Activated CD4-positive, alpha-beta T cell treated with anti-CD3 and anti-CD28 coated beads, Interleukin-2, Interleukin-4, amounts not matched to agents 100 ng/mL and 50 ng/mL, durations not matched to agents 16 hours and 8 hours (primary cell): ENCODE results near the gene KATNBL1.
"Not testable (repeated sequence)": the region's sequence is repeated elsewhere in the genome, so short reads cannot be mapped to it uniquely, and the experiment has no call there.

ENCODE experiments used
- DNase-seq: peaks from one replicate; pipeline ENCODE4 v3.0.0-alpha.2; 2020; ENCODE audit warnings: low spot score

KATNBL1 gene

DNA sequence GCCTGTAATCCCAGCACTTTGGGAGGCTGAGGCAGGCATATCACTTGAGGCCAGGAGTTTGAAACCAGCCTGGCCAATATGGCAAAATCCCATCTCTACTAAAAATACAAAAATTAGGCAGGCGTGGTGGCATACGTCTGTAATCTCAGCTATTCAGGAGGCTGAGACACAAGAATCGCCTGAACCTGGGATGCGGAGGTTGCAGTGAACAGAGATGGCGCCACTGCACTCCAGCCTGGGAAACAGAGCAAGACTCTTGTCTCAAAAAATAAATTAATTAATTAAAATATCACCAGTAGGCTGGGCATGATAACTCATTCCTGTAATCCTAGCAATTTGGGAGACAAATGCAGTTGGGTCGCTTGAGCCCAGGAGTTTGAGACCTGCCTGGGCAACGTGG lies 16.6 kb downstream of the KATNBL1 start:
- not testable (repeated sequence) for DNase-seq

DNA sequence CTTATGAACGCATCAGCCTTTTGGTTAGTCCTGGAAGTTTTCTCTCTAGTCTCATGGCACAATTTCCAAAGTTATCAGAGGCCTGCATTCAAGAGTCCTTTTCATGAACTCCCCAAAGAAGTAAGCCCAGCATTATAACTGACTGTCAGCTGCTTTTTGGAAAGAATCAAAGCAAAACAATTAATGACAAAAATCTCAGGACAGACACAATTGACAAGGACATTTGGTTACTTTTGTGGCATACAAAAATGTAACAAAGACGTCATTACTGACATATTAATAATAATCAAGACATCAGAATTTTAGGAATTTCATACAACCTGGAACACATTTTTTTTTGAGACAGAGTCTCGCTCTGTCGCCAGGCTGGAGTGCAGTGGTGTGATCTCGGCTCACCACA lies 21.2 kb downstream of the KATNBL1 start:
- DNase-seq, result no peak

DNA sequence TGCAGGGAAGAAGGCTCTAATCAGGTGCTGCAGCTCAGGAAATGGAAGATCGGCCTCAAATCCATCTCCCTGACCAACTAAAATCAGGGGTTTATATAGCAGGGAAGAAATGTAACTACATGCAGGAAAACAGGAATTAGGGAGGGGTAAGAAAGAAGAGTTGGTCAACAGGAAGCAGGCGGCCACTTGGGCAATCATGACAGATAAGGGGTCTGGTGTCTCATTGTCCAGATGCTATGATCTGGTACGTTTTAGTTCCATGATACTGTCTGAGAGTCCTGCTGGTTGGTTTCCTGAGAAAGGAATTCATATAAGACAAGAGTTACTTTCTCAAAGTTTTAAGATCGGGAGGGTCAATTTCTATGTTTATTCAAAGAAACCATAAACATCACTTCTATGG lies 24.2 kb downstream of the KATNBL1 start:
- no peak for DNase-seq

DNA sequence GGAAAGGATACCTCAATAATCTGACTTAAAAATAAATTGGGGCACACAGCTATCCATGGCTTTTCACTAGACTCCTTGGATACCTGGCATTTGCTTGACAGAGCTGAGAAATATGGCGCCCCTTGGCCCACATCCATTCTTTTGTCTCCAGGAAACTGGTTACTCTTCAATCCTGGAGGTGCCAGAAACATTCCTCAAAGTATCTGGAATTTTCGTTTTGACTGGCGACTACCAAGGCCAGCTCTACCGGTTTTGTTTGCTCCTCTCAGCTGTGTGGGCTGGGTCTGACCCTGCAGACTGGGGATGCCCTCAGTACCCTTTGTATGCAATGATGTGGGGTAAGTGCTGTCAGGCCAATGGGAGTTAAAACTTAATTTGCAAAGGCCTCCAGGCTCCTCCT lies 27.0 kb downstream of the KATNBL1 start:
- DNase-seq, result no peak

DNA sequence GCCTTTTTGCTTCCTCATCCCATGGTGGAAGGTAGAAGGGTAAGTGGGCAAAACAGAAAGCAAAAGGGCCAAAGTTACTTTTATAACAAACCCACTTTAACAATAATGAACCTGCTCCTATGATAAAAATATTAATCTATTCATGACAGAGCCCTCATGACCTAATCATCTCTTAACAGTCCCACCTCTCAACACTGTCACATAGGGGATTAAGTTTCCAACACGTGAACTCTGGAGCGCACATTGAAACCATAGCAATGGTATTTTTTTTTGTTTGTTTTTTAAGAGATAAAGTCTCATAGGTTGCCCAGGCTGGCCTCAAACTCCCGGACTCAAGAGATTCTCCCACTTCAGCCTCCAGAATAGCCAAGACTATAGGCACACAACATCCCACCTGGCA lies 30.7 kb downstream of the KATNBL1 start:
- no peak for DNase-seq

DNA sequence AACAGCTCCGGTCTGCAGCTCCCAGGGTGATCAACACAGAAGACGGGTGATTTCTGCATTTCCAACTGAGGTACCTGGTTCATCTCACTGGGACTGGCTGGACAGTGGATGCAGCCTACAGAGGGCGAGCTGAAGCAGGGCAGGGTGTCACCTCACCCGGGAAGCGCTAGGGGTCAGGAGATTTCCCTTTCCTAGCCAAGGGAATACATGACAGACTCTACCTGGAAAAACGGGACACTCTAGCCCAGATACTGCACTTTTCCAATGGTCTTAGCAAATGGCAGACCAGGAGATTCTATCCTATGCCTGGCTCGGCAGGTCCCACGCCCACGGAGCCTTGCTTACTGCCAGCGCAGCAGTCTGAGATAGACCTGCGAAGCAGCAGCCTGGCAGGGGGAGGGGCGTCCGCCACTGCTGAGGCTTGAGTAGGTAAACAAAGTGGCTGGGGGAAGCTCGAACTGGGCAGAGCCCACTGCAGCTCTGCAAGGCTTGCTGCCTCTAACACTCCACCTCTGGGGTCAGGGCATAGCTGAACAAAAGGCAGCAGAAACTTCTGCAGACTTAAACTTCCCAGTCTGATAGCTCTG lies 43.8 kb downstream of the KATNBL1 start:
- not testable (repeated sequence) for DNase-seq

DNA sequence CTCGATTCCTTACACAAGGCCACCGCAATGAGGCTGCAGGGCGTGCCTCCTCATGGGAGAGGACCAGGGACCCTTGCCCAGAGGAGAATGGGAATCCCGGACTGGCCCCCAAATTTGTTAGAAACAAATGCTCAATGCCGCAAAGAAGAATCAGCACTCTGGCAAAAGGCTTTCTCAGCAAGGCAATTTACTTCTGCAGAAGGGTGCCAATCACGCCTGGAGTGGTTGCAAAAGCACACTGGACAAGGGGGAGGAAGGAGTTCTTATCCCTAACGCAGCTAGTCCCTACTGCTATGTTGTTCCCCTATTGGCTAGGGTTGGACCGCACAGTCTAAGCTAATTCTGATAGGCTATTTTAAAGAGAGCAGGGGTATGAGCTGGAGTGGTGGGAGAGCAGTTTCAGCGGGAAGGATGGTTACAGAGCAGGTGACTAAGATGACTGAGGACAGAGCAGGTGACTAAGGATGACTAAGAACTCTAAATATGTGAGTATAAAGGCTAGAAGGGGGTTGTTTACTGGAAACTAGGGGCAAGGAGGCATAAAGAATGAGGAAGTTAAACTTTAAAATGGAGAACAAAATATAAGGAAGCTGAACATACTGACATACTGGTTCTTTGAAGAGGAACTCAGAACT lies 48.5 kb downstream of the KATNBL1 start:
- no peak for DNase-seq

DNA sequence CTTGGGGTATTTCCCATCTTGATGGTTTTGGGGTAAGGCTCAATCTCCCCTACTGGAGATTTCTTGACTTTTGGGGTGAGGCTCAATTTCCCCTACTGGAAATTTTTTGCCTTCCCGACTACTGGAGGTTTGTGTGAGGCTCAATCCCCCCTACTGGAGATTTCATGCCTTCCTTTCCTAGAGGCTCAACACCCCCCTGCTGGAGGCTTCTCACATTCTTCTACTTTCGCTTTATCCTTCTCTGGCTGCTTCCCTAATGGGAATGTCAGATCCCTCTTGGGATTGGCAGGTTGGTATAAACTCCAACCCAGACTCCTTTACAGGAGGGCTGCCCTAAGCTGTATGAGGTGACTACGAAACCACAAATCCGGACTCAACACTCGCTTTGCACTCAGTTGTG lies 49.2 kb downstream of the KATNBL1 start:
- no peak for DNase-seq

DNA sequence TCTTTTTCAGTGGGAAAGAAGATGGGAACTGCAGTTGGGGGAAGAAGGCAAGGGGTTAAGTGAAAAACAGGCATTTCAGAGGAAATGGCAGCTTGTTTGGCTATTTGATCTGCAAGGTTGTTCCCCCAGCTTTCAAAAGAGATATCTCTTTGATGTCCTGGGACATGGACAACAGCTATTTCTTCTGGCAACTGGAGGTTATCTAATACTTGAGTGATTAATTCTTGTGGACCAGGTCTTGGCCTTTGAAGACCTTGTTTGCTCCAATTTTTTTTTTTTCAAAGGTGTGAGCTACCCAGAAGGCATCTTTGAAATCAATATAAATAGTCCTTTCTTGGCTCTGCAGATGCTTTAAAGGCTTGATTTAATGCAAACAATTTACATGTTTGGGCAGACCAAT lies 51.5 kb downstream of the KATNBL1 start:
- DNase-seq, result no peak

DNA sequence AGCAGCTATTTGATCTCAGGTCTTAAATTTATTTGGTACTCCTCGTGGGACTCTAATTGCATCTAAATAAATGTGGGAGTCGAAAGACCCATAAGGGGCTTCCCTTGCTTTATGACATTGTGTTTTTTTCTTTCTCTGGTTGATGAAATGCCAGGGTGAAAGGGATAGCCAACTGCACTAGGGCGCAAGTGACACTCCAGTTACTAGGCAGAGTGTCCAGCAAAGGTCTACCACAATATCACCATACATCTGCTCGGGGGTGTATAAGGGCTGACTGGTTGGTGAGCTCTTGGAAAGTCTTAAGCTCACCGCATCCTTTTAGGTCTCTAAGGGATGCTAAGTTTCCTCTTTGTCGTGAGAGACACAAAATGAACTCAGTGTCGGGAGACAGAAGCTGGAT lies 54.0 kb downstream of the KATNBL1 start:
- DNase-seq, result no peak

DNA sequence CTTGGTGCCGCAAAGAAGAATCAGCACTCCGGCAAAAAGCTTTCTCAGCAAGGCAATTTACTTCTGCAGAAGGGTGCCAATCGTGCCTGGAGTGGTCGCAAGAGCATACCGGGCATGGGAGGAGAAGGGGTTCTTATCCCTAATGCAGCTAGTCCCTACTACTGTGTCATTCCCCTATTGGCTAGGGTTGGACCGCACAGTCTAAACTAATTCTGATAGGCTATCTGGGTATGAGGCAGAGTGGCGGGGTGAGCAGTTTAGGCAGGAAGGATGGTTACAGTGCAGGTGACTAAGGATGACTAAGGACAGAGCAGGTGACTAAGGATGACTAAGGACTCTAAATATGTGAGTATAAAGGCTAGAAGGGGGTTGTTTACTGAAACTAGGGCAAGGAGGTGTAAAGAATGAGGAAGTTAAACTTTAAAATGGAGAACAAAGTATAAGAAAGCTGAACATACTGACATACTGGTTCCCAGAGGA lies 55.1 kb downstream of the KATNBL1 start:
- DNase-seq, result peak; percentile 6

DNA sequence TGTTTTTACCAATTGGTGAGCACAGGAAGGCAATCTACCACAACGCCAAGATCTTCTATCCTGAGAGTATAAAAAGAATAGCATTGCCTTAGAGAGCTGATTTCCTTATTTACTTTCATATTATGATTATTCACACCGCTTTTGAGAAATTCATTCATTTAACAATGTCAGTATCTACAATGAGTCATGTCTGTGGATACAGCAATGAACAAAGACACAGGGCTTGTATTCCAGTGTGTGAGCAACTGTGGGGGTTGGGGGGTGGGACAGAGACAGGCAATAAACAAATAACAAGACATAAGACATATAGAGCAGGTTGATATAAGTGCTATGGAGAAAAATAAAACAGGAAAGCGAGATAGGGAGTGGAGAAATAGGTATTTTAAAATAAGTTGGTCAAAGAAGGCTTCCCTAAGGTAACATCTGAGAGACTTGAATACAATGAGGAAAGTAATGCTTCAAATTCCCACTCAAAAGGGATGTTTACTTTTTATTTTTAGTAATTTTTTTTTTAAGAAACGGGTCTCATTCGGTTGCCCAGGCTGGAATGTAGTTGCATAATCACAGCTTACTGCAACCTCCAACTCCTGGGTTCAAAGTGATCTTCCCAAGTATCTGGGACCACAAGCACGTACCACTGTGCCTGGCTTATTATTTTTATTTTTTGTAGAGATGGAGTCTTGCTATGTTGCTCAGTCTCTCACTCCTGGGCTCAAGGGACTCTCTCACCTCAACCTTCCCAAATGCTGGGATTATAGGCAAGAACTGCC lies 62.3 kb downstream of the KATNBL1 start:
- no peak for DNase-seq

DNA sequence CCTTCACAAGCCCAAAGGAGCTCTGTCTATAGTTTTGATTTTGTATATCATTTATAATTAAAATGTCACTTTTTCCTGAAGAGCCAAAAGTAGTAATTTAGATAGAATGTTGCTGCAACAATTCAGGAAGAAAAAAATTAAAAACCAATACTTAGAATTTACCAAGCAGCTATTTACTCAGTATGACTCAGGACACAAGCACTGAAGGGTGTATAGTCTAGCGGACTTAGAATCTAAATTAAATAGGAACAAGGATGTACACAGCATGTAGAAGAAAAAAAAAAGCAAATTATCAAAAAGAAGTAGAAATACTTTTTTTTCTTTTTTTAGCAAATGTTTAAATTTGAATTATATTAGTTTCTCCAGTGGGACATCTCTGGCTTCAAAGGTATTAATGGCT lies 76.4 kb downstream of the KATNBL1 start:
- DNase-seq, result no peak

DNA sequence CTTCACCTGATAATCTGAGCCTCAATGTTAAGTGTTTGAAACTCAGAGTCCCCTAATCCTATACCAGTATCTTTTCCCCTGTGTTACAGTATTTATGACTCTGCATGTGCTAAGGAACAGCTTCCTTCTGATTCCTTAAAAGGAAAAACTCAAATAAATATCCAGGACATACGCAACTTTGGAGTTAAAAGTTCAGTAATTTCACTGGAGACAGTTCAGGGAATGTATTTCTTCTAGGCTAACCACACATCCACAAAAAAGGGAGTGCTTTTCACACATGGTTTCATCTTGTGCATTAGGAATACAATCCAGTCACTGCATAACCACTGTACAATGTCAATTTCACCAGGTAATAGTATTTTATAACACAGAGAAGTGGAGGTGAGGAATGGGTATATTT lies 77.0 kb downstream of the KATNBL1 start:
- DNase-seq, result no peak

DNA sequence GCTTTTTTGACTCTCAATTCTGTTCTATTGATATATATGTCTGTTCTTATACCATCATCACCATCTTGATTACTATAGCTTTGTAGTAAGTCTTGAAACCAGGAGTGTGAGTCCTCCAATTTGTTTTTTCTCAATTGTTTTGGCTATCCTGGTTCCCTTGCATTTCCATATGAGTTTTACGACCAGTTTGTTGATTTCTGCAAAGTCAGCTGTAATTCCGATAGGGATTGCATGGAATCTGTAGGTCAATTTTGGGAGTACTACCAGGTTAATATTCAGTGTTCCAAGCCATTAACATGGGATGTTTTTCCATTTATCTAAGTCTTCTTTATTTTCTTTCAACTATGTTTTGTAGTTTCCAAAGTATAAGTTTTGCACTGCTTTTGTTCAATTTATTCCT lies 81.0 kb downstream of the KATNBL1 start:
- no peak for DNase-seq

DNA sequence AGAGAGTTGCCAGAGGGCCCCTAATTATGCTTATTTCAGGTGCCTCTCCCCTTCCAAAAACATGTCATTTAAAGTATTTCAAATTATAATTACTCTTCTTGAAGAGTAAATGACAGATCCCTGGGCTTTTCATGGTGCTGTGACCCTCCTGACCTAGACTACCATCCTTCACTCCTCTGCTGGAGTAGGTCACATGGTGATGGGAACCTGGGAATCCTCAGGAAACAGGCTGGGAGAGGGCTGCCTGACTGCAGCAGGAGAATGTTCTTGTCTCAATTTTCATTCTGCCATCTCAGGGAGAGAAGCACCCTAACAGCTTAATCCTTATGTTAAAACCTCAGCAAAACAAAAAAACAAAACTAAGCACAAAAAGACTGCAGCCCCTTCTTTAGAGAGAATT lies 83.4 kb downstream of the KATNBL1 start:
- no peak for DNase-seq

DNA sequence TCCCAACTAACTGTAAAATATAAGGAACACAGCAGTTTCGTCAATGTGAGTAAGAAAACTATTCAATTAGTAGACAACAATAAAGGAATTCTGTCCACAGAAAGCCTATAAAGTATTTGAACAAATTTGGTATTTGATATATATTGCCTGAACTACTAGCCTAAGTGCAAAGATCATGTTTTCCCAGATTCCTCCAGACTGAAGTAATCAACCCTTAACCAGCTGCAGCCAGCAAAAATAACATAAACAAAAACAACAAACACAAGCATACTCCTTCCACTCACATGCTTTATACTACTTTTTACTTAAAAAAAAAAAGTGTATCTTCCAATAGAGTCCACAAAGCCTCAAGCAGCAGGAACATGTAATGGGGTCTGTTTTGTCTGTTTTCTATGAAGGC lies 84.0 kb downstream of the KATNBL1 start:
- no peak for DNase-seq

DNA sequence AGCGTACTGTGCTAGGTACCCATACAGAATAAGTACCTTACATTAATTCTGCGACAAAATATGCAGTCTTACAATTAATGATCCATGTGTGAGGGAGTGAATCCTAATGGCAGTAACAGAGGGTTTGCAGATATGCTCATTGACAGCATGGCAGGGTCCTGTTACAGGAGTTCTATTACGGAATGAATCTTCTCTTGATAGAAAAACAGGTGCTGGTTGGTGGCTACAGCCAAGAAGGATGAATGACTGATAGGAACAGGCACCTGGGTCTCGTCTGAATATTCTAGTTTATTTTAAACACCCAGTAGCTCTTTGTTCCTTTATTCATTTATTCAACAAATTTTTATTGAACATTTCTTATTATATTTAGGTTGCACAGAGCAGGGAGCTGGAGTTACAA lies 85.2 kb downstream of the KATNBL1 start:
- DNase-seq, result no peak

DNA sequence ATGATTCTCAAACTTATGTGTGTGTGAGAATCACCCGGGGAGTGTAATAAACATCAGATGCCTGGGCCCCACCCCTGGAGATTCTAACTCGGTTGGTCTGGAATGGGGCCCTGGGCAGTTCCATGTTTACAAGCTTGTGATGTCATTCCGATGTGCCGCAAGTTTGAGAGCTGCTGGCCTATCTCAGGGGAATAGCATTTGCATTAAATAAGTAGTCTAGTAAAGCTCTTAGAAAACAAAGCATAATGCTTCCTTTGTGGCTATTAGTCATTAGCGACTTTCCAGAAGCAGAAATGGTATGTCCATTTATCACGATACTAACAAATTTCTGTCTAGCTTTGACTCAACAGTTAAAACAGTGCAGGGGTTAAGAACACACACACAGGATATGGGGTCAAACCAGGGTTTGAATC lies 87.1 kb downstream of the KATNBL1 start:
- no peak for DNase-seq

DNA sequence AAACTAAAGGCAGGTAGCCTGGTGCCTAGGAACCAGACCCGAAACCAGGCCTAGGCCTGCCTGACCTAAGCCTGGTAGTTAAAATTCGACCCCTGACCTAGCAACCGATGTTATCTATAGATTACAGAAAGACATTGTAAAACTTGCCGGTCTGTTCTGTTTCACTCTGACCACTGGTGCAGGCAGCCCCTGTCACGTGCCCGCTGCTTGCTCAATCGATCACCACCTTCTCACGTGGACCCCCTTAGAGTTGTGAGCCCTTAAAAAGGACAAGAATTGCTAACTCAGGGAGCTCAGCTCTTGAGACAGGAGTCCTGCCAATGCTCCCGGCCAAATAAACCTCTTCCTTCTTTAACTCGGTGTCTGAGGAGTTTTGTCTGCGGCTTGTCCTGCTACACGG lies 88.1 kb downstream of the KATNBL1 start:
- not testable (repeated sequence) for DNase-seq

DNA sequence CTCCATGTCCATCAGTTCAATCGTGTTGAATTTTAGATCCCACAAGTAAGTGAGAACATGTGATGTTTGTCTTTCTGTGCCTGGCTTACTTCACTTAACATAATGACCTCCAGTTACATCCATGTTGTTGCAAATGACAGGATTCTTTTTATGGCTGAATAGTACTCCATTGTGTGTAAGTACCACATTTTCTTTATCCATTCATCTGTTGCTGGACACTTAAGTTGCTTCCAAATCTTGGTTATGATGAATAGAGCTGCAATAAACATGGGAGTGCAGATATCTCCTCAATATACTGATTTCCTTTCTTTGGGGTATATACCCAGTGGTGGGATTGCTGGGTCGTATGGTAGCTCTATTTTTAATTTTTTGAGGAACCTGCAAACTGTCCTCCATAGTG lies 89.5 kb downstream of the KATNBL1 start:
- DNase-seq, result not testable (repeated sequence)

DNA sequence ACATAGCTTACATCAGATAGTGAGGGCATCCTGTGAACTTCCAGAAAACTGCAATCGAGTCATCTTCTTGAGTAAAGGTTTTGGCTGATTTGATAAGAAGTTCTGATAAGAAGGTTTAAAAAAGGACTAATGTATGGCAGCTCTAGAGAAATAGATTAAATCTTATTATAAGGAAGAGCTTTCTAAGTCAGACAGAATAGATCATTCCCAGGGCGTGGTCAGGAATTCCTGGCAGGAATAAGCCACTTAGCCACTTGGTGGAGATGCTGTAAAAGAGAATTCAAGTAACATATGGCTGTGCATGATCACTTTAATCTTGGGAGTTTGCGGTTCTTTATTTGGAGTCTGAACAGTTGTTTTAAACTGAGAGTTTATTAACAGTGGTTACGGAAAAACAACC lies 90.6 kb downstream of the KATNBL1 start:
- DNase-seq, result no peak

DNA sequence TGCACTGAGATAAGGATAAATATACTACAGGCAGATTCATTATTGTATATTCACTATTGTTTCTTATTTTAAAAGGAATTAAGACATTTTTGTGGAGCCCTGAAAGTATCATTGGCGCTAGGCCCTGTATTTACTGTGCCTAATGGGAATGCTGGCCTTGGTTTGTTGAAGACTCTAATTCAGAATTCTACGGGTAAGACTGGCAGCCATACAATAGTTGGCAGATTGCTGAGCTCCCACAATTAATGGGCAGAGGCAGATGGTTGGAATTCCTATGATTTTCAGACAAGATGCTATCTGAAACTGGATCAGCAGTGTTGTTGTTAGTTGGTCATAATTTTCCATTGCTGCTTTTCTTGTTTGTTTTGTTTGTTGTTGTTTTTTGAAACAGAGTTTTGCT lies 93.3 kb downstream of the KATNBL1 start:
- no peak for DNase-seq
